NCI-H2107 treated with DMSO at 0.1 percent for 48 hours (cell line): Measurements from ENCODE around the gene IL1RAPL2.
"Not testable (repeated sequence)": the region's sequence is repeated elsewhere in the genome, so short reads cannot be mapped to it uniquely, and the experiment has no call there.

Experiments
- DNase-seq: peaks from one replicate; lab custom pipeline; 2025; ENCODE audit not compliant: unreplicated experiment; lab: John Stamatoyannopoulos, UW

Gene IL1RAPL2

GRCh38 chrX:105754286-105754964 is 1188.4 kb downstream of the IL1RAPL2 start:
- DNase-seq = no peak

DNA sequence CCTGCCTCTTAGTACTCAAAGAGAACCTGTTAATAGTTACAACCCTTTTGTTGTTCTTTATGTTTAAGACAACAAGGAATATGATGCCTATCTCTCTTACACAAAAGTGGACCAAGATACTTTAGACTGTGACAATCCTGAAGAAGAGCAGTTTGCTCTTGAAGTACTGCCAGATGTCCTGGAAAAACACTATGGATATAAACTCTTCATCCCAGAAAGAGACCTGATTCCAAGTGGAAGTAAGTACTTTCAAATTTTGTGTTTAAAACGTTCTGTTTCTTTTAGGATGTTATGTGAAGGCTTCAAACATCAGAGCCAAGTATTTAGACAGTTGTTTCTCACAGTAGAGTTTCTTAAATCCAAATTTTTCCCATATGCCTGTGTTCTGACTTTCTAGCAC is 1189.1 kb downstream of the IL1RAPL2 start:
- no peak for DNase-seq

- no peak for DNase-seq
Observed at GRCh38 chrX:105758754-105759153, 1192.8 kb downstream of the IL1RAPL2 start.

DNA sequence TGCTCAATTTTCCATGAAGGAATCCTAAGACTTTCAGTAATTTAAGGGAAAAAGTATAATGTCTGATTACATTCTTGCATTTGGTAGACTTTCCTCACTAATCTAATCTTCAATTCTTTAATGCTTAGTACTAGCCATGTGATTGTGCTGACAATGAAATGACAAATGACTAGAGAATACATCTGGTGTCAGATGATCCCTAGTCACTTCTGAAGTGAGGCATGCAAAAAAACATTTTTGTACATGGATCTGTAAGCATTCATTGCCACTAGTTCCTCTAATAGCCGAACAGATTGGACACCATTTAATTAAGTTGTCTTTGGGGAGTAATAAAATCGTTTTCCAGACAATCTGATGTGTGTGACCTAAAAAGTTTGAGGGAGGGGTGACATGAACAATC is 1193.6 kb downstream of the IL1RAPL2 start:
- no peak for DNase-seq

GRCh38 chrX:105765691-105766090 is 1199.7 kb downstream of the IL1RAPL2 start:
- DNase-seq = no peak

- no peak for DNase-seq
Observed at GRCh38 chrX:105773801-105774200, 1207.8 kb downstream of the IL1RAPL2 start.

DNA sequence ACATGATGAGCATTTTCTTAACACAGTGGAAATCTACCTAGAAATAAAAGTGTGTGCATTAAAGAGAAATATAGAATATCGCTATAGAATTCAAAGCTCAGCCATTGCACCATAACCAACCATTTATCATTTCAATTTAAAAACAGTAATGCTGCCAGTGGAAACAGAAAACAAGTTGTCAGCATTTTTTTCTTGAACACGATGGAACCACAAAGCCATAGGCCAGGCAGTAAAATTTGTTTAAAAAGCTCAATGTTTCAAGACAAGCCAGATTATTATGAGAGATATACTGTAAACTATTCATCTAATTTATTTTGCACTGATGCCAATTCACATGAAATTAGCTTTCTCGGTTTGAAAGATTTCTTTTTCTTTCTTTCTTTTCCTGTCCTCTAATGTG is 1209.7 kb downstream of the IL1RAPL2 start:
- DNase-seq = no peak

DNA sequence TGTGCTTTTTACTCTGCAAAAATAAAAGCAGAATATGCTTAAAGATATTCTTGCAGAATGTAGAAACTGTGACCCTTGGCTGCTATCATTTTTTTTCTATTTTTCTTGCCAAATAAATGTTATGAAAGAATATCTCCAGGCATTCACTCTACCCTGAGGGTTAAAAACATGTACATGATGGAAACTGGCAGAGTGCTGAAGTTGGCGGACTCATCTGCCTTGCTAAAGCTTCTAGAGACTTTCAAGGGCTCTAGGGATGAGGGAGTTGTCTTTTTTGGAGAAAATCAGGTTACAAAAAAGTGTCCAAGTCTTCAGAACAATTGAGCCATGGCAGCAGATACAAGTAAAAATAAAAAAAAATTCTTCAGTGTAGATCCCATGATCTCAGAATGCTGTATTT is 1215.8 kb downstream of the IL1RAPL2 start:
- no peak for DNase-seq

- DNase-seq = not testable (repeated sequence)
Observed at GRCh38 chrX:105796877-105797276, 1230.9 kb downstream of the IL1RAPL2 start.

DNA sequence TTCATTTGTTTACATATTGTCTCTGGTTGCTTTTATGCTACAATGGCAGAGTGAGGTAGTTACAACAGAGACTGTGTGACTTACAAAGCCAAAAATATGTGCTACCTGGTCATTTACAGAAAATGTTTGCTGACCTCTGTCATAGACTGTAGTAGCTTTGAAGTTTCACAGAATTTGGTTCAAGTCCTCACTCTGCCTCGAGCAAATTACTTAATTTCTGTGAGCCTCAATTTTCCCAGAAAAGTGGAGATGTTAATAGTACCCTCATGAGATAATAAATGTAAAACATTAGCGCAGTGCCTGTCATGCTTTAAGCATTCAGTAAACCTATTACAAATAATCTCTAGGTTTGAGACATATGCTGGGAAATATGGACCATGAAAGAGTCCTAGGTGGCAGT is 1237.9 kb downstream of the IL1RAPL2 start:
- DNase-seq = no peak

DNA sequence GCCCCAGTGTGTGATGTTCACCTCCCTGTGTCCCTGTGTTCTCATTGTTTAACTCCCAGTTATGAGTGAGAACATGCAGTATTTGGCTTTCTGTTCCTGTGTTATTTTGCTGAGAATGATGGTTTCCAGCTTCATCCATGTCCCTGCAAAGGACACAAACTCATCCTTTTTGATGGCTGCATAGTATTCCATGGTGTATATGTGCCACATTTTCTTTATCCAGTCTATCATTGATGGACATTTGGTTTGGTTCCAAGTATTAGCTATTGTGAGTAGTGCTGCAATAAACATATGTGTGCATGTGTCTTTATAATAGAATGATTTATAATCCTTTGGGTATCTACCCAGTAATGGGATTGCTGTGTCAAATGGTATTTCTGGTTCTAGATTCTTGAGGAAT is 1239.7 kb downstream of the IL1RAPL2 start:
- not testable (repeated sequence) for DNase-seq

- no peak for DNase-seq
Observed at GRCh38 chrX:105816517-105816916, 1250.5 kb downstream of the IL1RAPL2 start.
